Stimulated activated memory B cell treated with anti-CD40 and anti-IgM and Interleukin-4, amounts not matched to agents 10 μg/mL and 1 μg/mL and 100 μg/mL, for 72 hours (primary cell): ENCODE measurements around the gene RAB5IF.

Source experiments
- ATAC-seq: fragments of 150-1000 bp; cut with Tn5 transposase; 2 replicates; pipeline ENCODE4 v1.10.0; 2021
- H3K27ac Mint-ChIP-seq: one replicate; pipeline ENCODE4 v1.8.0; 2022; ENCODE audit warnings: mild to moderate bottlenecking, mixed read lengths
- H3K27me3 Mint-ChIP-seq: one replicate; pipeline ENCODE4 v1.8.0; 2022; ENCODE audit warnings: mixed read lengths
- H3K36me3 Mint-ChIP-seq: one replicate; pipeline ENCODE4 v1.8.0; 2022; ENCODE audit warnings: mixed read lengths
- H3K4me1 Mint-ChIP-seq: one replicate; pipeline ENCODE4 v1.8.0; 2022; ENCODE audit warnings: mixed read lengths
- H3K4me3 Mint-ChIP-seq: one replicate; pipeline ENCODE4 v1.8.0; 2022; ENCODE audit warnings: mild to moderate bottlenecking, moderate library complexity, mixed read lengths
- H3K9me3 Mint-ChIP-seq: one replicate; pipeline ENCODE4 v1.8.0; 2022; ENCODE audit warnings: mixed read lengths

The RAB5IF gene

DNA sequence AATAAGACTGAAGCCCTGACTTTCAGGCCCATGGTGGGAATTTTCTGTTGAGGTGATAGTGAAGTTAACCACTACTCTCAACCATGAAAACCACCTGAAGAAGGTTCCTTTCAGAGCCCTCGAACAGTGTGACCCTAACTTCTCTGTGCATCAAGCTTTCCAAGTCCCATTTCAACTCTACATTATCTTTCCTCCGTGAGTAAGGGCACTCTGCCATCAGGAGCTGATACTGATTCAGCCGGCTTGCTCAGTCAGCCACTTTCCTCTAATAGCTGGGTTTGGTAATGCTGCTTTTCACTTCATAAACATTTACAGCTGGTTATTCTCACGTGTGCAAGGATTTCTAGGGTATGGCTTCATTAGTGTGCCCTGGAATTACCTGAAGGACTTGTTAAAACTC lies 51.2 kb downstream of the RAB5IF start:
- ATAC-seq: no peak
- Mint-ChIP-seq H3K4me1 (no peaks in the 10 kb centered on the region), H3K27me3 (no peaks in the 10 kb centered on the region), H3K27ac (no peak overlapping the region), H3K4me3 (no peak overlapping the region), H3K9me3 (no peaks in the 10 kb centered on the region), H3K36me3 (peaks cover 22% of the 10 kb centered on the region)

DNA sequence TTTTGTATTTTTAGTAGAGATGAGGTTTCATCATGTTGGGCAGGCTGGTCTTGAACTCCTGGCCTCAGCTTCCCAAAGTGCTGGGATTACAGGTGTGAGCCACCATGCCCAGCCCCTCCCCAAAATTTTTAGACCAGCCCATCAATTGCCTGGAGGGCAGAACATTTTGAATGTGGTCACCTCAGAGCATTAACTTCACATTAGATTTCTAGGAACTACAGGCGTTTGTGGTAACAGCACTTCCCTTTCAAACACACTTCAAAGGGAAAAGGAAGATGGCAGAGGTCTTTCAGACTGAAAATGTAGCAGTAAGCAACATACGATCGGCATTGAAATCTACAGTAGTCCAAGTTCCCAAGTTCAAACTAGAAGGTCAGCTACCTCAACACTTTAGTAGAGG lies 52.7 kb downstream of the RAB5IF start:
- Mint-ChIP-seq H3K27me3 (no peaks in the 10 kb centered on the region), H3K4me3 (no peak overlapping the region), H3K4me1 (no peaks in the 10 kb centered on the region), H3K36me3 (peaks cover 17% of the 10 kb centered on the region), H3K27ac (no peak overlapping the region), H3K9me3 (no peaks in the 10 kb centered on the region)
- ATAC-seq: no peak
